ENCODE data around the gene PDPK1. TPM values are rescaled to one million over a fixed set of nuclear protein-coding genes. Genes with fewer than 3 reads are reported as not detected.

Gene PDPK1
- total RNA-seq, 4 donors from 2014 or later = 22.2 to 34.5 (median 25.6) TPM

GRCh38 chr16:2585651-2586081 lies 47.8 kb downstream of the PDPK1 start:
- ATAC-seq (ENCODE audit: low FRiP score) (no peak), DNase-seq (ENCODE audit: low spot score) (no peak)
- TF ChIP-seq CTCF (IDR thresholded peaks at IDR 0.05) = no peak

GRCh38 chr16:2586241-2586640 lies 48.4 kb downstream of the PDPK1 start:
- no peak for TF ChIP-seq CTCF (IDR thresholded peaks at IDR 0.05)
- no peak for DNase-seq (ENCODE audit: low spot score)
- ATAC-seq (ENCODE audit: low FRiP score) = no peak

- DNase-seq (ENCODE audit: low spot score) = no peak
Measured at GRCh38 chr16:2586901-2587480, 49.2 kb downstream of the PDPK1 start.

GRCh38 chr16:2587891-2588565 lies 50.2 kb downstream of the PDPK1 start:
- no peak for ATAC-seq (ENCODE audit: low FRiP score)
- no peak for DNase-seq (ENCODE audit: low spot score)
- no peak for TF ChIP-seq CTCF (IDR thresholded peaks at IDR 0.05)

More at GRCh38 chr16:2586901-2587480, 49.2 kb downstream of the PDPK1 start:
- TF ChIP-seq CTCF (IDR thresholded peaks at IDR 0.05) = no peak
- no peak for ATAC-seq (ENCODE audit: low FRiP score)

GRCh38 chr16:2591476-2592240 lies 53.8 kb downstream of the PDPK1 start:
- no peak for ATAC-seq (ENCODE audit: low FRiP score)
- TF ChIP-seq CTCF (IDR thresholded peaks at IDR 0.05) = no peak
- no peak for DNase-seq (ENCODE audit: low spot score)

- TF ChIP-seq CTCF (IDR thresholded peaks at IDR 0.05) = no peak
- no peak for ATAC-seq (ENCODE audit: low FRiP score)
- DNase-seq (ENCODE audit: low spot score) = no peak
Measured at GRCh38 chr16:2592786-2593185, 55.0 kb downstream of the PDPK1 start.

All from omental fat pad (tissue), 4 donors.